H1 (cell line): ENCODE measurements around the gene PTTG1IP2. TPM values are rescaled to one million over a fixed set of nuclear protein-coding genes. Genes with fewer than 3 reads are reported as not detected.

Source experiments
- CTCF ChIA-PET: fragments of 300-600 bp; sonication (Branson Sonifier 250); formaldehyde crosslinking; loops from one replicate; lab custom pipeline; 2021; ENCODE audit not compliant: partially characterized antibody; lab: Charles Lee
- POLR2A ChIA-PET: fragments of 300-600 bp; sonication (Branson Sonifier 250); formaldehyde crosslinking; loops from one replicate; lab custom pipeline; 2021; ENCODE audit warnings: inconsistent platforms; ENCODE audit not compliant: partially characterized antibody; lab: Charles Lee
- DNase-seq, 2 experiments: peaks; one replicate each; pipeline versions ENCODE4 v3.0.0 to v3.0.0-alpha.2; 2010 to 2022; ENCODE audit warnings: low spot score in 2 of 2, low read depth in 1 of 2, mixed read lengths in 1 of 2
- FAIRE-seq: peaks from 2 replicates; lab custom pipeline; 2011; peaks lifted over from hg19 to GRCh38; lab: Jason Lieb, UNC
- H2AFZ ChIP-seq: 2 replicates; pipeline ENCODE4 v1.8.1; 2012; ENCODE audit warnings: low read length, inconsistent platforms
- H2AK5ac ChIP-seq: 2 replicates; pipeline ENCODE4 v1.6.1; 2013; ENCODE audit warnings: low read depth, low read length
- H2BK120ac ChIP-seq: replicated peaks from 2 replicates; pipeline ENCODE3; 2013; ENCODE audit warnings: low read depth, low read length, inconsistent platforms
- H2BK12ac ChIP-seq: 2 replicates; pipeline ENCODE4 v1.6.1; 2013; ENCODE audit warnings: low read depth, low read length
- H2BK15ac ChIP-seq: 2 replicates; pipeline ENCODE4 v1.6.1; 2013; ENCODE audit warnings: low read length
- H2BK20ac ChIP-seq: 2 replicates; pipeline ENCODE4 v1.6.1; 2013; ENCODE audit warnings: low read length
- H2BK5ac ChIP-seq: 2 replicates; pipeline ENCODE4 v1.6.1; 2013; ENCODE audit warnings: low read depth, low read length
- H3K14ac ChIP-seq: 2 replicates; pipeline ENCODE4 v1.6.1; 2013; ENCODE audit warnings: inconsistent platforms; ENCODE audit not compliant: insufficient read length
- H3K18ac ChIP-seq: 2 replicates; pipeline ENCODE4 v1.6.1; 2013; ENCODE audit warnings: low read length; ENCODE audit errors: extremely low read depth
- H3K23ac ChIP-seq: 2 replicates; pipeline ENCODE4 v1.6.1; 2013; ENCODE audit warnings: inconsistent platforms; ENCODE audit not compliant: insufficient read length
- H3K23me2 ChIP-seq: 2 replicates; pipeline ENCODE4 v1.6.1; 2013; ENCODE audit warnings: low read depth, low read length
- H3K27ac ChIP-seq: 2 replicates; pipeline ENCODE4 v1.6.1; 2011; ENCODE audit warnings: low read depth, low read length, inconsistent platforms
- H3K27me3 ChIP-seq, 4 experiments: replicated peaks in 1 of 4; 1 replicate in 1 of 4; 2 replicates in 3 of 4; pipeline versions ENCODE4 v1.6.1 to v1.8.1; 2011 to 2013; ENCODE audit warnings: low read length in 3 of 4, mild to moderate bottlenecking in 3 of 4, inconsistent platforms in 2 of 4, mixed read lengths in 2 of 4, moderate library complexity in 1 of 4; ENCODE audit not compliant: control insufficient read depth in 3 of 4, insufficient read depth in 3 of 4; ENCODE audit errors: extremely low read depth in 1 of 4
- H3K36me3 ChIP-seq, 4 experiments: 2 replicates each; pipeline versions ENCODE4 v1.6.1 to v1.8.1; 2011 to 2013; ENCODE audit warnings: mild to moderate bottlenecking in 4 of 4, low read length in 3 of 4, moderate library complexity in 2 of 4, control low read depth in 1 of 4, inconsistent platforms in 1 of 4; ENCODE audit not compliant: insufficient read depth in 4 of 4, control insufficient read depth in 2 of 4
- H3K4ac ChIP-seq: replicated peaks from 2 replicates; pipeline ENCODE3; 2013; ENCODE audit warnings: low read length, low read depth, mixed read lengths, inconsistent platforms; ENCODE audit not compliant: insufficient read length
- H3K4me1 ChIP-seq, 4 experiments: replicated peaks in 1 of 4; 1 replicate in 1 of 4; 2 replicates in 3 of 4; pipeline versions ENCODE4 v1.6.1 to v1.8.1; 2011 to 2013; ENCODE audit warnings: low read length in 3 of 4, inconsistent platforms in 2 of 4, mixed read lengths in 1 of 4; ENCODE audit not compliant: insufficient read depth in 4 of 4, control insufficient read depth in 3 of 4
- H3K4me2 ChIP-seq, 2 experiments: 2 replicates each; pipeline versions ENCODE4 v1.6.1 to v1.8.1; 2011 to 2013; ENCODE audit warnings: low read depth in 2 of 2, low read length in 2 of 2, control low read depth in 1 of 2, inconsistent platforms in 1 of 2, mild to moderate bottlenecking in 1 of 2; ENCODE audit not compliant: insufficient read depth in 1 of 2
- H3K4me3 ChIP-seq, 4 experiments: fragments of 200-600, 300-600 bp in 1 of 4; sonication (generic), shearing (Covaris generic), sonication (Bioruptor Twin) in 1 of 4; 2 replicates each; pipeline versions ENCODE4 v1.5.1 to v1.8.1; 2011 to 2016; ENCODE audit warnings: low read length in 4 of 4, low read depth in 3 of 4, control low read depth in 2 of 4, inconsistent platforms in 2 of 4, mild to moderate bottlenecking in 2 of 4, mixed read lengths in 1 of 4, moderate library complexity in 1 of 4; ENCODE audit not compliant: insufficient read depth in 2 of 4; ENCODE audit errors: extremely low read depth in 1 of 4
- H3K56ac ChIP-seq: replicated peaks from 2 replicates; pipeline ENCODE3; 2013; ENCODE audit warnings: low read depth, mild to moderate bottlenecking, mixed read lengths, low read length, inconsistent platforms; ENCODE audit not compliant: insufficient read length
- H3K79me1 ChIP-seq: 2 replicates; pipeline ENCODE4 v1.6.1; 2013; ENCODE audit warnings: low read depth, low read length, control low read depth
- H3K79me2 ChIP-seq, 2 experiments: 2 replicates each; pipeline versions ENCODE4 v1.6.1 to v1.8.1; 2012 to 2013; ENCODE audit warnings: low read length in 2 of 2, mild to moderate bottlenecking in 2 of 2, inconsistent platforms in 1 of 2; ENCODE audit not compliant: insufficient read depth in 2 of 2, control insufficient read depth in 1 of 2
- H3K9ac ChIP-seq, 4 experiments: replicated peaks in 1 of 4; 1 replicate in 1 of 4; 2 replicates in 3 of 4; pipeline versions ENCODE4 v1.6.1 to v1.8.1; 2011 to 2013; ENCODE audit warnings: low read depth in 3 of 4, low read length in 3 of 4, control low read depth in 2 of 4, mild to moderate bottlenecking in 2 of 4, moderate library complexity in 2 of 4, inconsistent platforms in 1 of 4; ENCODE audit errors: extremely low read depth in 1 of 4
- H3K9me3 ChIP-seq, 2 experiments: 2 replicates each; pipeline versions ENCODE4 v1.6.1 to v1.8.1; 2012 to 2013; ENCODE audit warnings: mild to moderate bottlenecking in 2 of 2, moderate library complexity in 2 of 2, control low read depth in 1 of 2, inconsistent platforms in 1 of 2, low read depth in 1 of 2, low read length in 1 of 2, mixed read lengths in 1 of 2; ENCODE audit not compliant: insufficient read depth in 2 of 2
- H4K20me1 ChIP-seq, 2 experiments: replicated peaks in 1 of 2; 2 replicates each; pipeline versions ENCODE3 to v1.8.1; 2011 to 2013; ENCODE audit warnings: inconsistent platforms in 2 of 2, low read length in 2 of 2, mild to moderate bottlenecking in 1 of 2; ENCODE audit not compliant: insufficient read depth in 2 of 2, control insufficient read depth in 1 of 2
- H4K5ac ChIP-seq: 2 replicates; pipeline ENCODE4 v1.6.1; 2013; ENCODE audit warnings: low read length, low read depth, mixed read lengths, inconsistent platforms; ENCODE audit not compliant: insufficient read length
- H4K8ac ChIP-seq: 2 replicates; pipeline ENCODE4 v1.8.0; 2013; ENCODE audit warnings: mild to moderate bottlenecking, moderate library complexity, low read length, inconsistent platforms; ENCODE audit not compliant: insufficient read depth; ENCODE audit errors: extremely low read depth
- H4K91ac ChIP-seq: replicated peaks from 2 replicates; pipeline ENCODE3; 2013; ENCODE audit warnings: low read length, mixed read lengths, inconsistent platforms; ENCODE audit not compliant: insufficient read length
- CBX8 ChIP-seq: fragments of 300-800, 300-1000 bp; sonication (generic); IDR thresholded peaks from 2 replicates; pipeline ENCODE4 v1.7.1; 2016; ENCODE audit warnings: low read depth, low read length, borderline replicate concordance
- CTBP2 ChIP-seq: IDR thresholded peaks from 2 replicates; pipeline ENCODE4 v1.7.0; 2011; ENCODE audit warnings: borderline replicate concordance, mild to moderate bottlenecking, moderate library complexity, mixed read lengths, low read length; ENCODE audit not compliant: insufficient read depth, insufficient read length
- KDM1A ChIP-seq: fragments of 200-600, 300-600 bp; sonication (generic); IDR thresholded peaks from 2 replicates; pipeline ENCODE4 v1.7.1; 2016; ENCODE audit warnings: mild to moderate bottlenecking, low read length, borderline replicate concordance
- KDM4A ChIP-seq: IDR thresholded peaks from one replicate; pipeline ENCODE4 v1.7.1; 2012; ENCODE audit warnings: low read depth, mild to moderate bottlenecking, moderate library complexity, low read length, inconsistent platforms; ENCODE audit not compliant: severe bottlenecking
- KDM5A ChIP-seq: fragments of 200-600 bp; IDR thresholded peaks from 2 replicates; pipeline ENCODE4 v1.7.1; 2012; ENCODE audit warnings: mild to moderate bottlenecking, low read length, inconsistent platforms, mixed read lengths
- POU5F1 ChIP-seq: IDR thresholded peaks from 2 replicates; pipeline ENCODE4 v1.6.1; 2011; ENCODE audit warnings: low read depth, mild to moderate bottlenecking, low read length, moderate library complexity
- RFX5 ChIP-seq: IDR thresholded peaks from 2 replicates; pipeline ENCODE4 v1.6.1; 2011; ENCODE audit warnings: low read depth, low read length, improper control_type of control experiment, borderline replicate concordance
- RNF2 ChIP-seq: fragments of 200-900, 300-1000 bp; sonication (generic); IDR thresholded peaks from 2 replicates; pipeline ENCODE4 v1.7.1; 2016; ENCODE audit warnings: borderline replicate concordance, low read depth, mild to moderate bottlenecking, antibody characterized with exemption, low read length; ENCODE audit not compliant: poor library complexity, severe bottlenecking; ENCODE audit errors: missing control alignments
- SP2 ChIP-seq: IDR thresholded peaks from 2 replicates; pipeline ENCODE4 v1.6.1; 2012; ENCODE audit warnings: mild to moderate bottlenecking, low read length, inconsistent platforms
- TAF1 ChIP-seq: IDR thresholded peaks from 2 replicates; pipeline ENCODE4 v1.6.1; 2011; ENCODE audit warnings: mild to moderate bottlenecking, low read depth, low read length
- ZNF274 ChIP-seq: IDR thresholded peaks from 2 replicates; pipeline ENCODE4 v1.7.0; 2012; ENCODE audit warnings: low read length, borderline replicate concordance; ENCODE audit errors: extremely low read depth
- WGBS, 2 experiments: shearing (Covaris generic) in 1 of 2; methylation state at CpG; one replicate each; pipeline versions ENCODE4 v1.1.6 to v1.1.7; 2013 to 2015; ENCODE audit warnings: low lambda C conversion rate in 2 of 2, mixed read lengths in 2 of 2, inconsistent platforms in 1 of 2, low coverage in 1 of 2, missing lambda C conversion rate in 1 of 2; ENCODE audit not compliant: insufficient replicate concordance in 2 of 2, insufficient coverage in 1 of 2, insufficient read length in 1 of 2; ENCODE audit errors: extremely low coverage in 1 of 2, missing lambda C conversion rate in 1 of 2; 5-methylcytosine and 5-hydroxymethylcytosine counted together
- polyA plus RNA-seq, 7 experiments: library from polyadenylated mRNA; depleted of rRNA in 3 of 7; stranded (reverse) in 5 of 7; unstranded in 2 of 7; fragments of >200 nt in 5 of 7; fragments of 200-250 nt in 2 of 7; gene quantifications; 1 replicate in 5 of 7; 2 replicates in 1 of 7; 4 replicates in 1 of 7; pipeline versions ENCODE4 v1.2.1 to v1.2.3, GENCODE V29; 2011 to 2013; ENCODE audit warnings: missing spikeins in 2 of 7, mixed read lengths in 2 of 7
- total RNA-seq: library from RNA; stranded (reverse); fragmentation: NEBNext Ultra II Directional; extraction: Animal tissue kit (Norgen Biotek cat#: 25700); gene quantifications from 2 replicates; pipeline ENCODE4 v1.2.1, GENCODE V29; 2021
- TF ChIP-seq, protein P1 (sequence below): IDR thresholded peaks from 2 replicates; pipeline ENCODE4 v1.6.1; 2011; ENCODE audit warnings: low read length, improper control_type of control experiment

The PTTG1IP2 gene
- total and polyA plus RNA-seq, 2 of the 8 experiments (the other 6 are each of a cell fraction or from before 2014, with no cell fraction given) = not detected

DNA sequence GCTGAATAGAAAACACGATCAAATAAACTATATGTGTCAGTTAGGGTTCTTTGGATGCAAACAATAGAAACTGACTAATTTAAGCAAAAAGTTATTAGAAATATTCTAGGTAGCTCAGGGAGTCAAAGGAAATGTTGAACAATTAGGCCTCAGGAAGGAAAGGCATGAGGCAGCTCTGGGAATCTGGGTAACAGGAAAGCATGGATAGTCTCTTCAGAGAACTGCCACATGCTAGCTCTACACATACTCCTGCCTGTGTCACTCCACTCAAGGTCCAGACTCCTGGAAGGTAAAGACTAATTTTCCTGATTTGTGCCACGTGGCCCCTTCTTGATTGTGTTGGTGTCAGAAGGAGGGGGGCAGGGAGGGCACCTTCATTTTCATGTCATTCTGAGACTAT lies 23.8 kb upstream of the PTTG1IP2 start:
- no peak overlapping the region for H4K5ac ChIP-seq
- POLR2A ChIA-PET = interaction anchor here (0.7 kb wide), 1 partner anchor 10 kb away, joined by 3 read pairs; no protein-coding TSS in a partner anchor
- no peak overlapping the region for H3K4me3 ChIP-seq
- H3K79me1 ChIP-seq = no peaks in the 10 kb centered on the region
- H3K23ac ChIP-seq = no peak overlapping the region
- H2BK15ac ChIP-seq = no peak overlapping the region
- no peak overlapping the region for H2BK12ac ChIP-seq
- no peak overlapping the region for H3K9ac ChIP-seq
- no peak overlapping the region for H4K91ac ChIP-seq
- no peak overlapping the region for H3K56ac ChIP-seq
- H2BK120ac ChIP-seq = no peak overlapping the region
- H3K9me3 ChIP-seq = no peaks in the 10 kb centered on the region
- H2BK5ac ChIP-seq = no peak overlapping the region
- H3K4me2 ChIP-seq = no peak overlapping the region
- WGBS, 2 experiments = 81% methylated on average over 2 of the region's 2 CpGs; no CpG with 5 or more reads in 1 of the 2 experiments
- CTCF ChIA-PET = interaction anchor here (0.7 to 3.3 kb wide), 3 partner anchors 10 to 637 kb away, joined by 3 to 16 read pairs (median 3); no protein-coding TSS in a partner anchor
- H2AFZ ChIP-seq = no peak overlapping the region
- no peaks in the 10 kb centered on the region for H3K4me1 ChIP-seq
- no peak overlapping the region for H3K18ac ChIP-seq
- no peaks in the 10 kb centered on the region for H3K27me3 ChIP-seq
- DNase-seq (no peak), FAIRE-seq (no peak)
- H2BK20ac ChIP-seq = no peak overlapping the region
- H2AK5ac ChIP-seq = no peak overlapping the region
- no peaks in the 10 kb centered on the region for H3K79me2 ChIP-seq
- H4K20me1 ChIP-seq = no peaks in the 10 kb centered on the region
- H3K36me3 ChIP-seq = no peaks in the 10 kb centered on the region
- no peak overlapping the region for H3K27ac ChIP-seq
- H3K23me2 ChIP-seq = no peaks in the 10 kb centered on the region; the same call in 1 of the 2 replicates
- no peak overlapping the region for H4K8ac ChIP-seq
- no peak overlapping the region for H3K4ac ChIP-seq
- no peak overlapping the region for H3K14ac ChIP-seq
- TF ChIP-seq RNF2 (no peak), KDM4A (no peak), CTBP2 (no peak), KDM1A (no peak), ZNF274 (no peak), TAF1 (no peak), CBX8 (no peak), SP2 (no peak), KDM5A (no peak), POU5F1 (no peak), RFX5 (no peak)
- TF ChIP-seq, protein P1, sequence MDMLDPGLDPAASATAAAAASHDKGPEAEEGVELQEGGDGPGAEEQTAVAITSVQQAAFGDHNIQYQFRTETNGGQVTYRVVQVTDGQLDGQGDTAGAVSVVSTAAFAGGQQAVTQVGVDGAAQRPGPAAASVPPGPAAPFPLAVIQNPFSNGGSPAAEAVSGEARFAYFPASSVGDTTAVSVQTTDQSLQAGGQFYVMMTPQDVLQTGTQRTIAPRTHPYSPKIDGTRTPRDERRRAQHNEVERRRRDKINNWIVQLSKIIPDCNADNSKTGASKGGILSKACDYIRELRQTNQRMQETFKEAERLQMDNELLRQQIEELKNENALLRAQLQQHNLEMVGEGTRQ = no peak
